HL-60 (cell line): ENCODE measurements around the gene EXOC7.

Source experiments
- GABPA ChIP-seq: IDR thresholded peaks from 2 replicates; pipeline ENCODE4 v1.6.1; 2012; ENCODE audit warnings: low read depth
- POLR2AphosphoS5 ChIP-seq: IDR thresholded peaks from 2 replicates; pipeline ENCODE4 v1.6.1; 2012; ENCODE audit warnings: low read depth
- SPI1 ChIP-seq: IDR thresholded peaks from 2 replicates; pipeline ENCODE4 v1.6.1; 2012; ENCODE audit warnings: low read depth, mild to moderate bottlenecking, borderline replicate concordance
- TF ChIP-seq, protein P1 (sequence below): IDR thresholded peaks from one replicate; pipeline ENCODE4 v1.5.1; 2011; ENCODE audit warnings: low read length, control low read depth, inconsistent platforms; ENCODE audit not compliant: insufficient read depth
- TF ChIP-seq, protein P2 (sequence below): IDR thresholded peaks from 2 replicates; pipeline ENCODE4 v1.6.1; 2012; ENCODE audit warnings: low read depth; ENCODE audit not compliant: insufficient replicate concordance

DNA sequence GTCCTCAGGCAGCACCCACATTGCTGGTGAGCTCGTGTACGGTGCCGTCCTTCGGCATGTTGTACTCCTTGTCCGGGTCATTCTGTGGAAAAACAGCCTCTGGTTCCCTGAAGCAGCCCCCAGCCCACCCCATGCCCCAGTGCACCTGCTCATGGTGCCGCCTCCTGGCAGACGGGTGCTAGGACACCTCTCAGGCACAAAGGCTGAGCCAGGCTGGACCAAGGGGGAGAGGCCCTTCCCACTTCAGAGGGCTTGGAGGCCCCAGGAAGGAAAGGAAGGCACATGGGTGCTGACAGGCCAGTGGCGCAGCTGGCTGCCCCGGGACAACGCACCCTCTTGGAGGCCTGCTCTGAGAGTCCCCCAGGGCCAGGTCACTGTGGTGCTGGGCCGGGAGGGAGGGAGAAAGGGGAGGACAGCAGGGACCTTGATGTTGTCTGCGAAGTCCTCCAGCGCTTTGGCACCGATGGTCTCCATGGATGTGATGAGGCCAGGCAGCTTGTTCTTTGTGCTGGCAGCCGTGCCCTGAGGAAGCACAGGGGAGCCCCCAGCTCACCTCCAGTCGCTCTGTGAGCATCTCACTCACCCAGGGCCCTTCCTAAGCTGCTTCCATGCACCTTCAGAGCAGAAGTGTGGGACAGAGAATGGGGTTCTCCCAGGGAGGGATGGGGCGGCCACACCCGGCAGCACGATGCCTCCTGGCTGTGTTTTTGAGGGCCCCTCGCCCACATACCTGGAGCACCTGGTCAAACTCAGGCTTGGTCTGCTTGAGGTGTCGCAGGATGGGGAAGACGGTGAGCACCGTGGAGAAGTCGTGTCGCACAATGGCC is 15.3 kb downstream of the EXOC7 start:
- TF ChIP-seq, protein P1, sequence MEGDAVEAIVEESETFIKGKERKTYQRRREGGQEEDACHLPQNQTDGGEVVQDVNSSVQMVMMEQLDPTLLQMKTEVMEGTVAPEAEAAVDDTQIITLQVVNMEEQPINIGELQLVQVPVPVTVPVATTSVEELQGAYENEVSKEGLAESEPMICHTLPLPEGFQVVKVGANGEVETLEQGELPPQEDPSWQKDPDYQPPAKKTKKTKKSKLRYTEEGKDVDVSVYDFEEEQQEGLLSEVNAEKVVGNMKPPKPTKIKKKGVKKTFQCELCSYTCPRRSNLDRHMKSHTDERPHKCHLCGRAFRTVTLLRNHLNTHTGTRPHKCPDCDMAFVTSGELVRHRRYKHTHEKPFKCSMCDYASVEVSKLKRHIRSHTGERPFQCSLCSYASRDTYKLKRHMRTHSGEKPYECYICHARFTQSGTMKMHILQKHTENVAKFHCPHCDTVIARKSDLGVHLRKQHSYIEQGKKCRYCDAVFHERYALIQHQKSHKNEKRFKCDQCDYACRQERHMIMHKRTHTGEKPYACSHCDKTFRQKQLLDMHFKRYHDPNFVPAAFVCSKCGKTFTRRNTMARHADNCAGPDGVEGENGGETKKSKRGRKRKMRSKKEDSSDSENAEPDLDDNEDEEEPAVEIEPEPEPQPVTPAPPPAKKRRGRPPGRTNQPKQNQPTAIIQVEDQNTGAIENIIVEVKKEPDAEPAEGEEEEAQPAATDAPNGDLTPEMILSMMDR: no peak
- TF ChIP-seq, protein P2, sequence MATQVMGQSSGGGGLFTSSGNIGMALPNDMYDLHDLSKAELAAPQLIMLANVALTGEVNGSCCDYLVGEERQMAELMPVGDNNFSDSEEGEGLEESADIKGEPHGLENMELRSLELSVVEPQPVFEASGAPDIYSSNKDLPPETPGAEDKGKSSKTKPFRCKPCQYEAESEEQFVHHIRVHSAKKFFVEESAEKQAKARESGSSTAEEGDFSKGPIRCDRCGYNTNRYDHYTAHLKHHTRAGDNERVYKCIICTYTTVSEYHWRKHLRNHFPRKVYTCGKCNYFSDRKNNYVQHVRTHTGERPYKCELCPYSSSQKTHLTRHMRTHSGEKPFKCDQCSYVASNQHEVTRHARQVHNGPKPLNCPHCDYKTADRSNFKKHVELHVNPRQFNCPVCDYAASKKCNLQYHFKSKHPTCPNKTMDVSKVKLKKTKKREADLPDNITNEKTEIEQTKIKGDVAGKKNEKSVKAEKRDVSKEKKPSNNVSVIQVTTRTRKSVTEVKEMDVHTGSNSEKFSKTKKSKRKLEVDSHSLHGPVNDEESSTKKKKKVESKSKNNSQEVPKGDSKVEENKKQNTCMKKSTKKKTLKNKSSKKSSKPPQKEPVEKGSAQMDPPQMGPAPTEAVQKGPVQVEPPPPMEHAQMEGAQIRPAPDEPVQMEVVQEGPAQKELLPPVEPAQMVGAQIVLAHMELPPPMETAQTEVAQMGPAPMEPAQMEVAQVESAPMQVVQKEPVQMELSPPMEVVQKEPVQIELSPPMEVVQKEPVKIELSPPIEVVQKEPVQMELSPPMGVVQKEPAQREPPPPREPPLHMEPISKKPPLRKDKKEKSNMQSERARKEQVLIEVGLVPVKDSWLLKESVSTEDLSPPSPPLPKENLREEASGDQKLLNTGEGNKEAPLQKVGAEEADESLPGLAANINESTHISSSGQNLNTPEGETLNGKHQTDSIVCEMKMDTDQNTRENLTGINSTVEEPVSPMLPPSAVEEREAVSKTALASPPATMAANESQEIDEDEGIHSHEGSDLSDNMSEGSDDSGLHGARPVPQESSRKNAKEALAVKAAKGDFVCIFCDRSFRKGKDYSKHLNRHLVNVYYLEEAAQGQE: no peak
- TF ChIP-seq POLR2AphosphoS5 (no peak), SPI1 (no peak), GABPA (no peak)
